HL-60 (cell line): ENCODE measurements around the gene TRAFD1.

Source experiments
- DNase-seq, 2 experiments: peaks; one replicate each; pipeline ENCODE4 v3.0.0-alpha.2; 2010 to 2020; ENCODE audit warnings: low read depth in 1 of 2, low spot score in 1 of 2
- H3K27ac ChIP-seq: fragments of 250-450 bp; sonication (Bioruptor Pico); replicated peaks from 2 replicates; pipeline ENCODE4 v1.5.1; 2020; ENCODE audit warnings: mild to moderate bottlenecking, moderate library complexity
- H3K27me3 ChIP-seq: fragments of 250-450 bp; sonication (Bioruptor Pico); 2 replicates; pipeline ENCODE4 v1.5.1; 2021; ENCODE audit warnings: mild to moderate bottlenecking, moderate library complexity; ENCODE audit not compliant: insufficient read depth, poor library complexity, severe bottlenecking
- H3K4me3 ChIP-seq: replicated peaks from 2 replicates; pipeline ENCODE4 v1.5.1; 2011; ENCODE audit warnings: mild to moderate bottlenecking, control low read depth, low read length; ENCODE audit not compliant: insufficient read depth
- GABPA ChIP-seq: IDR thresholded peaks from 2 replicates; pipeline ENCODE4 v1.6.1; 2012; ENCODE audit warnings: low read depth
- POLR2AphosphoS5 ChIP-seq: IDR thresholded peaks from 2 replicates; pipeline ENCODE4 v1.6.1; 2012; ENCODE audit warnings: low read depth
- REST ChIP-seq: IDR thresholded peaks from 2 replicates; pipeline ENCODE4 v1.6.1; 2012; ENCODE audit warnings: low read depth; ENCODE audit not compliant: insufficient replicate concordance
- SPI1 ChIP-seq: IDR thresholded peaks from 2 replicates; pipeline ENCODE4 v1.6.1; 2012; ENCODE audit warnings: low read depth, mild to moderate bottlenecking, borderline replicate concordance
- TF ChIP-seq, protein P1 (sequence below): IDR thresholded peaks from one replicate; pipeline ENCODE4 v1.5.1; 2011; ENCODE audit warnings: low read length, control low read depth, inconsistent platforms; ENCODE audit not compliant: insufficient read depth

Gene TRAFD1

GRCh38 chr12:112133418-112133817, 8.1 kb downstream of the TRAFD1 start:
- Histone ChIP-seq H3K4me3 (no peak overlapping the region), H3K27ac (no peak overlapping the region), H3K27me3 (no peaks in the 10 kb centered on the region)
- no peak for TF ChIP-seq POLR2AphosphoS5
- TF ChIP-seq GABPA: no peak
- TF ChIP-seq, protein P1, sequence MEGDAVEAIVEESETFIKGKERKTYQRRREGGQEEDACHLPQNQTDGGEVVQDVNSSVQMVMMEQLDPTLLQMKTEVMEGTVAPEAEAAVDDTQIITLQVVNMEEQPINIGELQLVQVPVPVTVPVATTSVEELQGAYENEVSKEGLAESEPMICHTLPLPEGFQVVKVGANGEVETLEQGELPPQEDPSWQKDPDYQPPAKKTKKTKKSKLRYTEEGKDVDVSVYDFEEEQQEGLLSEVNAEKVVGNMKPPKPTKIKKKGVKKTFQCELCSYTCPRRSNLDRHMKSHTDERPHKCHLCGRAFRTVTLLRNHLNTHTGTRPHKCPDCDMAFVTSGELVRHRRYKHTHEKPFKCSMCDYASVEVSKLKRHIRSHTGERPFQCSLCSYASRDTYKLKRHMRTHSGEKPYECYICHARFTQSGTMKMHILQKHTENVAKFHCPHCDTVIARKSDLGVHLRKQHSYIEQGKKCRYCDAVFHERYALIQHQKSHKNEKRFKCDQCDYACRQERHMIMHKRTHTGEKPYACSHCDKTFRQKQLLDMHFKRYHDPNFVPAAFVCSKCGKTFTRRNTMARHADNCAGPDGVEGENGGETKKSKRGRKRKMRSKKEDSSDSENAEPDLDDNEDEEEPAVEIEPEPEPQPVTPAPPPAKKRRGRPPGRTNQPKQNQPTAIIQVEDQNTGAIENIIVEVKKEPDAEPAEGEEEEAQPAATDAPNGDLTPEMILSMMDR: no peak
- TF ChIP-seq SPI1: no peak
- TF ChIP-seq REST: no peak
- no peak for DNase-seq

DNA sequence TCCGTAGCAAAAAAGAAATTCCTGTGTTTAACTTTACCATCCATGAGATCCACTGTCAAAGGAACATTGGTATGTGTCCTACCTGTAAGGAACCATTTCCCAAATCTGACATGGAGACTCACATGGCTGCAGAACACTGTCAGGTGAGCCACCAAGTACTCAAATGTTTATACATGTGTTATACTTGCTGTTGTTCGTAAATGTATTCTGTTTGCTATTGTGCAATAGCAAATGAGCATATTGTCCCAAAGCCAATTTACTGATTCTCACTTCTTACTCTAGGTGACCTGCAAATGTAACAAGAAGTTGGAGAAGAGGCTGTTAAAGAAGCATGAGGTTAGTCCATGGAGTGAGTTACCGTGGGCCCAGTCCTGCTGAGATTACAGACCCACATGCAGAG, 9.4 kb downstream of the TRAFD1 start:
- DNase-seq: no peak
- Histone ChIP-seq H3K27me3 (no peaks in the 10 kb centered on the region), H3K27ac (no peak overlapping the region), H3K4me3 (no peak overlapping the region)
- TF ChIP-seq GABPA (no peak), REST (no peak), POLR2AphosphoS5 (no peak), SPI1 (no peak)
- TF ChIP-seq, protein P1: no peak

DNA sequence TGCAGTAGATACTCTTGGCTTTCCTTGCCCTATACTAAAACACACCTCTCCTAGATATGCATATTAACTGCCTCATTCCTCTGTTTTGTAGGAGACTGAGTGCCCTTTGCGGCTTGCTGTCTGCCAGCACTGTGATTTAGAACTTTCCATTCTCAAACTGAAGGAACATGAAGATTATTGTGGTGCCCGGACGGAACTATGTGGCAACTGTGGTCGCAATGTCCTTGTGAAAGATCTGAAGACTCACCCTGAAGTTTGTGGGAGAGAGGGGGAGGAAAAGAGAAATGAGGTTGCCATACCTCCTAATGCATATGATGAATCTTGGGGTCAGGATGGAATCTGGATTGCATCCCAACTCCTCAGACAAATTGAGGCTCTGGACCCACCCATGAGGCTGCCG, 15.4 kb downstream of the TRAFD1 start:
- TF ChIP-seq REST: no peak
- peak; percentile 54; the same call in 1 of the 2 replicates for TF ChIP-seq GABPA
- TF ChIP-seq, protein P1: no peak
- TF ChIP-seq POLR2AphosphoS5: peak; percentile 99
- TF ChIP-seq SPI1: peak; percentile 45; the same call in 1 of the 2 replicates
- H3K27ac ChIP-seq: peak overlapping the region; percentile 35
- peak; percentile 82 to 91 for DNase-seq
- no peaks in the 10 kb centered on the region for H3K27me3 ChIP-seq
- no peak overlapping the region for H3K4me3 ChIP-seq
